ENCODE measurements around the gene SLC7A4. TPM values are rescaled to one million over a fixed set of nuclear protein-coding genes. Genes with fewer than 3 reads are reported as not detected.

SLC7A4 gene
- total and polyA plus RNA-seq, 2 donors (not counting 1 experiment from before 2014, with no cell fraction given): not detected

DNA sequence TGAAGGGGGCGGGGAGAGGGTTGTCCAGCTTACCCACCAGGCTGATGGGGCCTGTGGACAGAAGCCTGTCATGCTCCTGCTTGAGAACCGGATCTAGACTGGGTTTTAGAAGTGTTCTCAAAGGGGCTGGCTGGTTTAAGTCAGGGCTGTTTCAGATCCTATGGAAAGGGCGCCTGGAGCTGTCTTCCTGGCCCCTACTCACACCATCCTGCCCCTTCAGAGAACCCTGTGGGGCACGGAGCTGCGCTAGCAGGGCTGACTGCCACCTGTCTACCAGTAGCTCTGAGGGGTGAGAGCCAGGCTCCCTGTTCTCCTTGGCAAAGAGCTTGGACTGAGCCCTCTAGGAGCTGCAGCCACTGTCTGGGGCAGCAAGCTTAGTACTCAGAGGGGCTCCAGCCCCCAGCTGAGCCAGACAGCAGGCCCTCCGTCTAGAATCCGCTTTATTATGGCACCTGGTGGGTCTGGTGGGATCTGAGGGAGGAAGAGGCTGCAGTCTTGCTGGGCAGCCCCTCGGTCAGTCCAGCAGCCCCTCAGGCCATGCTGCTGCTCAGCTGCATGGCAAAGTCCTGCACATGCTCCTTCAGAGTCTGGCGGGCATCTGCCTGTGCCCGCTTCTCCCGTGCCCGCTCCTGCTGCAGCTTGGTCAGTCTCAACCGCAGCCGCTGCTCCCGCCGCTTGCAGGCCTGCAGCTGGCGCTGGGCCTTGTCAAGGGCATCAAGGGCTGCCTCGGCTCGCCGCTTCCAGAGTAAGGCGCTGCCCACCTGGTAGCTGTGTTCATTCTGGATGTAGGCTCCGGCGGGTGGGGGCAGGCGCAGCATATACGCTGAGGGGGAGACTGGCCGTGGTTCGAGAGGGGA, 32.8 kb downstream of the SLC7A4 start:
- H3K27me3 Mint-ChIP-seq: no peaks in the 10 kb centered on the region

More for the DNA sequence above, 32.8 kb downstream of the SLC7A4 start:
- H3K4me1 ChIP-seq (ENCODE audit: control insufficient read depth in 2 of 2, insufficient read depth in 2 of 2, low read length in 2 of 2): peaks cover 24 to 36% of the 10 kb centered on the region in 2 donors
- peaks cover 24% of the 10 kb centered on the region for H4K20me1 ChIP-seq (ENCODE audit: control insufficient read depth, insufficient read depth, low read length, poor library complexity, severe bottlenecking)
- no peak overlapping the region for H3K4me3 ChIP-seq (ENCODE audit: control extremely low read depth in 1 of 5, extremely low read depth in 1 of 5, insufficient read depth in 1 of 5, low read depth in 2 of 5, low read length in 4 of 5)
- Mint-ChIP-seq H3K9me3 (ENCODE audit: insufficient read depth) (no peaks in the 10 kb centered on the region), H3K4me3 (peak overlapping the region; percentile 95), H3K27ac (peak overlapping the region; percentile 72), H3K4me1 (peaks cover 32% of the 10 kb centered on the region)
- ChIA-PET CTCF (no interaction called here), POLR2A (interaction anchor here (0.5 kb wide), 1 partner anchor 46 kb away, joined by 3 read pairs; no protein-coding TSS in a partner anchor)
- no peak overlapping the region for H2AFZ ChIP-seq (ENCODE audit: insufficient read depth, low read depth, low read length, poor library complexity, severe bottlenecking)
- WGBS (ENCODE audit: insufficient coverage): 95% methylated on average over 25 of the region's 27 CpGs
- H3K4me2 ChIP-seq (replicated peaks; ENCODE audit: low read depth, low read length, poor library complexity, severe bottlenecking): peak overlapping the region; percentile 97
- peaks cover 0 to 5% (median 0%) of the 10 kb centered on the region in 3 donors for H3K9me3 ChIP-seq (ENCODE audit: control extremely low read depth in 1 of 3, control insufficient read depth in 2 of 3, insufficient read depth in 1 of 3, low read length in 2 of 3)
- intact Hi-C loops (cut with micrococcal nuclease): loop anchor here (5.0 kb wide), 3 partner anchors 643 to 882 kb away; partner anchors contain the start of genes RANBP1, SDF2L1 and TRMT2A
- TF ChIP-seq EZH2 (IDR thresholded peaks at IDR 0.05; ENCODE audit: borderline replicate concordance, insufficient read depth, low read depth, low read length, poor library complexity, severe bottlenecking): no peak
- TF ChIP-seq, protein P1, sequence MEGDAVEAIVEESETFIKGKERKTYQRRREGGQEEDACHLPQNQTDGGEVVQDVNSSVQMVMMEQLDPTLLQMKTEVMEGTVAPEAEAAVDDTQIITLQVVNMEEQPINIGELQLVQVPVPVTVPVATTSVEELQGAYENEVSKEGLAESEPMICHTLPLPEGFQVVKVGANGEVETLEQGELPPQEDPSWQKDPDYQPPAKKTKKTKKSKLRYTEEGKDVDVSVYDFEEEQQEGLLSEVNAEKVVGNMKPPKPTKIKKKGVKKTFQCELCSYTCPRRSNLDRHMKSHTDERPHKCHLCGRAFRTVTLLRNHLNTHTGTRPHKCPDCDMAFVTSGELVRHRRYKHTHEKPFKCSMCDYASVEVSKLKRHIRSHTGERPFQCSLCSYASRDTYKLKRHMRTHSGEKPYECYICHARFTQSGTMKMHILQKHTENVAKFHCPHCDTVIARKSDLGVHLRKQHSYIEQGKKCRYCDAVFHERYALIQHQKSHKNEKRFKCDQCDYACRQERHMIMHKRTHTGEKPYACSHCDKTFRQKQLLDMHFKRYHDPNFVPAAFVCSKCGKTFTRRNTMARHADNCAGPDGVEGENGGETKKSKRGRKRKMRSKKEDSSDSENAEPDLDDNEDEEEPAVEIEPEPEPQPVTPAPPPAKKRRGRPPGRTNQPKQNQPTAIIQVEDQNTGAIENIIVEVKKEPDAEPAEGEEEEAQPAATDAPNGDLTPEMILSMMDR (IDR thresholded peaks at IDR 0.05): no peak
- H3K27me3 ChIP-seq (replicated peaks in 1 of 4; ENCODE audit: control extremely low read depth in 1 of 4, control insufficient read depth in 3 of 4, insufficient read depth in 4 of 4, low read length in 3 of 4): no peaks in the 10 kb centered on the region
- H3K27ac ChIP-seq (ENCODE audit: low read length in 2 of 2): peak overlapping the region in 1 of 2 donors; percentile 96
- H3K36me3 ChIP-seq (replicated peaks in 1 of 2; ENCODE audit: control extremely low read depth in 1 of 2, control insufficient read depth in 1 of 2, extremely low read depth in 1 of 2, insufficient read depth in 2 of 2, low read length in 1 of 2): peaks cover 0 to 24% of the 10 kb centered on the region in 2 experiments
- DNase-seq: no peak
- no peak overlapping the region for H3K9ac ChIP-seq (ENCODE audit: low read length)
- ATAC-seq (ENCODE audit: low read depth): no peak
- H3K79me2 ChIP-seq (ENCODE audit: control insufficient read depth, insufficient read depth, low read length): peaks cover 18% of the 10 kb centered on the region

All from B cell (primary cell).